ENCODE measurements around the gene PCGF6.

PCGF6 gene

GRCh38 chr10:103257812-103258211 is 93.1 kb downstream of the PCGF6 start:
- TF ChIP-seq CTCF (IDR thresholded peaks at IDR 0.05; ENCODE audit: insufficient read depth, low read length, missing control alignments): no peak
- no peak for DNase-seq (ENCODE audit: low read depth, low spot score)

GRCh38 chr10:103256613-103257012 is 94.3 kb downstream of the PCGF6 start:
- CTCF ChIA-PET: interaction anchor here (1.1 to 3.3 kb wide), 2 partner anchors 12 kb away, joined by 3 to 25 read pairs; no protein-coding TSS in a partner anchor
- DNase-seq (ENCODE audit: low read depth, low spot score): no peak
- POLR2A ChIA-PET: no interaction called here
- H3K4me3 ChIP-seq (ENCODE audit: low read depth, low read length): no peak overlapping the region
- no peak for TF ChIP-seq CTCF (IDR thresholded peaks at IDR 0.05; ENCODE audit: insufficient read depth, low read length, missing control alignments)

More at GRCh38 chr10:103257812-103258211, 93.1 kb downstream of the PCGF6 start:
- POLR2A ChIA-PET: no interaction called here
- CTCF ChIA-PET: no interaction called here
- H3K4me3 ChIP-seq (ENCODE audit: low read depth, low read length): no peak overlapping the region

GRCh38 chr10:103254538-103255325 is 96.2 kb downstream of the PCGF6 start:
- TF ChIP-seq CTCF (IDR thresholded peaks at IDR 0.05; ENCODE audit: insufficient read depth, low read length, missing control alignments): no peak
- CTCF ChIA-PET: interaction anchor here (1.0 to 3.3 kb wide), 7 partner anchors 8 to 353 kb away, joined by 3 to 25 read pairs (median 3); no protein-coding TSS in a partner anchor
- POLR2A ChIA-PET: no interaction called here
- DNase-seq (ENCODE audit: low read depth, low spot score): no peak
- H3K4me3 ChIP-seq (ENCODE audit: low read depth, low read length): no peak overlapping the region

GRCh38 chr10:103254113-103254512 is 96.8 kb downstream of the PCGF6 start:
- POLR2A ChIA-PET: no interaction called here
- CTCF ChIA-PET: interaction anchor here (1.1 to 3.3 kb wide), 2 partner anchors 10 to 152 kb away, joined by 4 to 25 read pairs; no protein-coding TSS in a partner anchor
- no peak for DNase-seq (ENCODE audit: low read depth, low spot score)
- TF ChIP-seq CTCF (IDR thresholded peaks at IDR 0.05; ENCODE audit: insufficient read depth, low read length, missing control alignments): no peak
- H3K4me3 ChIP-seq (ENCODE audit: low read depth, low read length): no peak overlapping the region

Measured in AG04449 (cell line).